Transverse colon (tissue), 4 donors: ENCODE data around the gene FBXL4. TPM values are rescaled to one million over a fixed set of nuclear protein-coding genes. Genes with fewer than 3 reads are reported as not detected.

ENCODE experiments used
- DNase-seq: peaks from one replicate; pipeline ENCODE4 v3.0.0-alpha.2; 2019
- H3K27ac ChIP-seq, 4 donors: fragments of 200-600 bp; sonication (generic); 2 replicates each; pipeline ENCODE4 v1.5.1; 2016 to 2018; ENCODE audit warnings: inconsistent platforms in 4 of 4
- H3K27me3 ChIP-seq: fragments of 200-600 bp; sonication (generic); 2 replicates; pipeline ENCODE4 v1.5.1; 2017; ENCODE audit warnings: inconsistent platforms
- H3K36me3 ChIP-seq, 4 donors: fragments of 200-600 bp; sonication (generic); 2 replicates each; pipeline ENCODE4 v1.5.1; 2017 to 2019; ENCODE audit warnings: inconsistent platforms in 4 of 4
- H3K4me1 ChIP-seq, 4 donors: fragments of 200-600 bp; sonication (generic); 2 replicates each; pipeline ENCODE4 v1.5.1; 2017 to 2020; ENCODE audit warnings: inconsistent platforms in 4 of 4
- H3K4me3 ChIP-seq, 4 donors: fragments of 200-600 bp; sonication (generic); 1 replicate in 1 of 4; 2 replicates in 3 of 4; pipeline versions ENCODE4 v1.5.1 to v1.6.1; 2017 to 2019; ENCODE audit warnings: inconsistent platforms in 4 of 4
- H3K9me3 ChIP-seq, 2 donors: fragments of 200-600 bp; sonication (generic); 2 replicates each; pipeline ENCODE4 v1.5.1; 2017 to 2019; ENCODE audit warnings: inconsistent platforms in 2 of 2
- EP300 ChIP-seq: sonication (generic); formaldehyde crosslinking; IDR thresholded peaks from one replicate; pipeline ENCODE4 v1.6.1; 2017; ENCODE audit warnings: antibody characterized with exemption, low read depth
- POLR2A ChIP-seq: fragments of 450-650 bp; IDR thresholded peaks from one replicate; pipeline ENCODE4 v1.6.1; 2016; ENCODE audit warnings: antibody characterized with exemption, mild to moderate bottlenecking, moderate library complexity
- POLR2AphosphoS5 ChIP-seq, 3 donors: sonication (generic); formaldehyde crosslinking; IDR thresholded peaks; one replicate each; pipeline ENCODE4 v1.6.1; 2016; ENCODE audit warnings: antibody characterized with exemption in 3 of 3
- WGBS, 2 donors: methylation state at CpG; one replicate each; pipeline ENCODE4 v1.1.5; 2018; ENCODE audit warnings: low coverage in 1 of 2; 5-methylcytosine and 5-hydroxymethylcytosine counted together
- in situ Hi-C, 4 donors: fragments of 200-750 bp; cut with MboI; loops; one replicate each; pipeline versions ENCODE4 v1.15.0 to v1.15.1; 2017; ENCODE audit warnings: low sequenced_read_pairs in 3 of 4, low pct_ligation_motif_present in 1 of 4, low pct_unique_long_range_greater_than_20kb in 1 of 4
- intact Hi-C: fragments of 100-400 bp; cut with DNase I; formaldehyde crosslinking; loops from one replicate; pipeline ENCODE4 v1.15.1; 2023; ENCODE audit warnings: low total_unique reads
- total RNA-seq, 4 donors: library from RNA; depleted of rRNA; stranded (reverse); fragments of >200 nt; gene quantifications; one replicate each; pipeline ENCODE4 v1.1.0, GENCODE V29; 2016
- TF ChIP-seq, protein P1 (sequence below), 5 experiments: fragments of 200-600 bp in 3 of 5; fragments of 450-650 bp in 2 of 5; sonication (generic) in 3 of 5; IDR thresholded peaks; 1 replicate in 2 of 5; 2 replicates in 3 of 5; pipeline ENCODE4 v1.5.1; 2016 to 2017; ENCODE audit warnings: antibody characterized with exemption in 5 of 5, inconsistent platforms in 3 of 5, mild to moderate bottlenecking in 2 of 5, moderate library complexity in 1 of 5

FBXL4 gene
- total RNA-seq = 10 to 100 TPM in 3 of 4 donors, 1 to 10 TPM in 1; 8.6 to 22.5 (median 13.5) TPM

DNA sequence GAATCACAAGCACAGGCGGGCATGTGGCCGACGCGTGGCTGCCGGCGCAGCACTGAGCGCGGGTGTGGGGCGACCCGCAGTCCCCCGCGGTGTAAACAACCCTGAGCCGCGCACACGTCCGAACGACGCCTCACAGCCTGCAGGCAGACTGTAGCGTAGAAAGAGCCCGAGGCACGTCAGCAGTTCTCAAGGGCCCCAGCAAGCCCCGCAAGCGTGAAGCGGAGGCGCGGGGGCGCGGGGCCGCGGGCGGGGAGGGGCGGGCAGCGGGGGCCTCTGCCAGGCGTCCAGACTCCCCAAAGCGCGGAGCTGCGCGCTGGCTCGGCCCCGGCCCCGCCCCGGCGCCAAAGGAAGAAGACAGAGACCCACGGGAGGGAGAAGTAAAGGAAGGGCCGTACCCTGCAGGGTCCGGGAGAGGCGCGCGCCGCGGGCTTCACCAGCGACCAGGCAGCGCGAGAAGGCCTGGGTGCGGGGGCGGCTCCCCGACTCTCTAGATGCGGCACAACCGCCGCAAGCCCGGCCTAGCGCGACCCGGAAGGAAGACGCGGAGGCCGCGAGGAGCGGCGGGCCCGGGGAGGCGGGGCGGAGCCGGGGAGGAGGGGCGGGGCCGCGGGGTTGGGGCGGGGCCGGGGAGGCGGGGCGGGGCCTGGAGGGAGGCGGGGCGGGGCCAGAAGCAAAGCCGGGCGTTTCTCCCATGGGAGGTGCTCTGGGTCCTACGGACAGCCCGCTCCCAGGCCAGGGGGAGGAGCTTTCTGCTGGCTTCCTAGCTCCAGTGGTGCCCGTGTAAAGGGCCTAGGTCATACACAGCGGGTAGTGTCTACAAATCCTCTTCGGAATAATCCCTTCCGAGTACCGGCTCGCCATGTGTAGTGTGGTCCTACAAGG, at the start of gene FBXL4:
Gene FBXL4 (minus strand): TSS at position 536 of the 882 bp plus-strand sequence. CDS start 20,958 bp downstream, outside the sequence.
- H3K4me3 ChIP-seq = peak within 1 kb of the TSS; percentile 51 to 95 (median 84)

DNA sequence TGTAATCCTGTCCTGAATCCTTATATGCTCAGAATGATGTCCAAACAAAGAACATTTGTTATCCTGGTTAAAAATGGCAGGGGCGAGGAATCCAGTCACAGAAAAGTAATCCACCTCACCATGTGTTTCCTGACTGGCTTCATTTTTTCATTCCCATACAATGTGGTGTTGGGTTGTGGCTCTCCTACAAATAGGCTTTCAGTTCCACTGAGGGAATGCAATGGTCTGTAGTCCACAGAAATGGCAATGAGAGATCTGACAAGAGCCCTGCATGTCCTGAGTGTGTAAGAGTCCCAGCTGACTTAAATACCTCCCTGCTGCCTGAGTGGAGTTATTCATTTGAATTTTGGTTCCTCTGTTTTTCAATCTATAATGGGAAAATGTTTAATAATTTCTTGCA, 47.4 kb upstream of the FBXL4 start:
- in situ Hi-C loops (no loop called here), intact Hi-C loops (no loop called here)
- DNase-seq = no peak
- 91% methylated on average over 1 of the region's 1 CpG; no CpG with 5 or more reads in 1 of the 2 donors for WGBS, 2 donors
- H3K9me3 ChIP-seq = no peaks in the 10 kb centered on the region
- no peaks in the 10 kb centered on the region for H3K4me1 ChIP-seq
- H3K4me3 ChIP-seq = no peak overlapping the region
- H3K27ac ChIP-seq = no peak overlapping the region
- H3K36me3 ChIP-seq = no peaks in the 10 kb centered on the region
- TF ChIP-seq EP300 (no peak), POLR2A (no peak), POLR2AphosphoS5 (IDR thresholded peaks at IDR 0.05) (no peak)
- TF ChIP-seq, protein P1, sequence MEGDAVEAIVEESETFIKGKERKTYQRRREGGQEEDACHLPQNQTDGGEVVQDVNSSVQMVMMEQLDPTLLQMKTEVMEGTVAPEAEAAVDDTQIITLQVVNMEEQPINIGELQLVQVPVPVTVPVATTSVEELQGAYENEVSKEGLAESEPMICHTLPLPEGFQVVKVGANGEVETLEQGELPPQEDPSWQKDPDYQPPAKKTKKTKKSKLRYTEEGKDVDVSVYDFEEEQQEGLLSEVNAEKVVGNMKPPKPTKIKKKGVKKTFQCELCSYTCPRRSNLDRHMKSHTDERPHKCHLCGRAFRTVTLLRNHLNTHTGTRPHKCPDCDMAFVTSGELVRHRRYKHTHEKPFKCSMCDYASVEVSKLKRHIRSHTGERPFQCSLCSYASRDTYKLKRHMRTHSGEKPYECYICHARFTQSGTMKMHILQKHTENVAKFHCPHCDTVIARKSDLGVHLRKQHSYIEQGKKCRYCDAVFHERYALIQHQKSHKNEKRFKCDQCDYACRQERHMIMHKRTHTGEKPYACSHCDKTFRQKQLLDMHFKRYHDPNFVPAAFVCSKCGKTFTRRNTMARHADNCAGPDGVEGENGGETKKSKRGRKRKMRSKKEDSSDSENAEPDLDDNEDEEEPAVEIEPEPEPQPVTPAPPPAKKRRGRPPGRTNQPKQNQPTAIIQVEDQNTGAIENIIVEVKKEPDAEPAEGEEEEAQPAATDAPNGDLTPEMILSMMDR (IDR thresholded peaks at IDR 0.05) = no peak
- no peaks in the 10 kb centered on the region for H3K27me3 ChIP-seq

More for the DNA sequence above, at the start of gene FBXL4:
- Histone ChIP-seq H3K27me3 (no peaks in the 10 kb centered on the region), H3K36me3 (no peaks in the 10 kb centered on the region), H3K9me3 (peaks cover 0 to under 1% of the 10 kb centered on the region in 2 donors), H3K4me1 (peaks cover 8 to 27% (median 26%) of the 10 kb centered on the region in 4 donors), H3K27ac (peak within 1 kb of the TSS; percentile 87 to 95 (median 92))
- 3% methylated on average over 45 of the region's 93 CpGs; no CpG with 5 or more reads in 1 of the 2 donors for WGBS, 2 donors
- in situ Hi-C loops = no loop called here
- intact Hi-C loops = no loop called here
- TF ChIP-seq POLR2A = peak; percentile 79
- TF ChIP-seq POLR2AphosphoS5 (IDR thresholded peaks at IDR 0.05) = peak; percentile 78 to 83 (median 82)
- TF ChIP-seq EP300 = no peak
- peak; percentile 90 for DNase-seq

DNA sequence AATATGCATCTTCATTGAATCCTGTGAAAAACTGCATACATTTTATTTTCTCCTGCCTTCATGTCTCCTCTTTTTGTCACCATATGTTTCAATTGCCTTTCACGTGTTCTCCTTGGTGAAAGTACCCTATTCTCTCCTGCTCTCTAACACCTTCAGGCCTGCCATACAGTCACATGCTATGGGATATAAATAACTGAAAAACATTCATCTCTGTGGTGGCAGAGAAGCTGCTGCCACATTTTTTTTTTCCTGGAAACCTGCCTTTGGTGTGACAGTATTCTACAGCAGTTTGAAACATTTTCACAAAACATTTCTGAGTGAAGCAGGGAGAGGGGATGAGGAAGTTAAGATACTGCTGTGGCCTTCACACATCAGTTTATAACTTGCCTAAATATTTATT, 44.8 kb upstream of the FBXL4 start:
- intact Hi-C loops (no loop called here), in situ Hi-C loops (no loop called here)
- Histone ChIP-seq H3K4me3 (no peak overlapping the region), H3K27ac (no peak overlapping the region), H3K4me1 (no peaks in the 10 kb centered on the region), H3K36me3 (no peaks in the 10 kb centered on the region), H3K9me3 (no peaks in the 10 kb centered on the region), H3K27me3 (no peaks in the 10 kb centered on the region)
- no peak for DNase-seq
- 38 to 46% methylated on average over 1 of the region's 1 CpG for WGBS, 2 donors
- TF ChIP-seq, protein P1 (IDR thresholded peaks at IDR 0.05) = no peak
- TF ChIP-seq POLR2A (no peak), POLR2AphosphoS5 (IDR thresholded peaks at IDR 0.05) (no peak), EP300 (no peak)

DNA sequence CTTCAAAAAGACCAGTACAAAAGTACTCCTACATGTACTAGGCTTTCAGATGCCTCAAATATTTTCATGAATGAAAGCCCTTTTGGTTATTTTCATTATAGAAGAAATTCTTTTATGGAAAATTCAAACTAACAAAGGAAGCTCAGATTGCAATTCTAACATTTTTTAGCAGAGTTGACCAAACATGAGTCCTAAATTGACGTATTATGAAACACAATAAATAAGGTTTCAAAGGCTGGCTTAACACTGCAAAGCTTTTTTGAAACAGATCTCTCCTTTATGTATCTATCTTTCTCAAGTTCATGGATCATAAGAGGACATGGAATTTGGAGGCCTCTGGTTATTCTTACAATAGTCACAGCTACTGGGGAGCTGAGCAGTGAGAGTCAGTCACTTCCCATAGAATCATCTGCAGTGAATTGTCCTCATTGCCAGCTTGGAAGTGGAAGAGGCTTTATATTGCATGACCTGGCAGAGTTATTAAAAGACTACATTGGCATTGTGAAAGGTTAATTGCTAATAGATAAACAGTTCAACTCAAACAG, 38.4 kb upstream of the FBXL4 start:
- no peaks in the 10 kb centered on the region for H3K36me3 ChIP-seq
- in situ Hi-C loops (no loop called here), intact Hi-C loops (no loop called here)
- H3K4me1 ChIP-seq = no peaks in the 10 kb centered on the region
- WGBS, 2 donors = 82 to 89% methylated on average over 1 of the region's 1 CpG
- H3K27ac ChIP-seq = no peak overlapping the region
- H3K27me3 ChIP-seq = no peaks in the 10 kb centered on the region
- no peak for TF ChIP-seq EP300
- TF ChIP-seq POLR2A = no peak
- no peak for TF ChIP-seq POLR2AphosphoS5 (IDR thresholded peaks at IDR 0.05)
- TF ChIP-seq, protein P1 (IDR thresholded peaks at IDR 0.05) = no peak
- no peaks in the 10 kb centered on the region for H3K9me3 ChIP-seq
- no peak overlapping the region for H3K4me3 ChIP-seq
- DNase-seq = no peak
